MM.1S (cell line): ENCODE measurements around the gene LKAAEAR1.

Experiments
- EZH2phosphoT487 ChIP-seq: fragments of 300-600 bp; sonication (generic); IDR thresholded peaks from 2 replicates; pipeline ENCODE4 v1.6.1; 2018; ENCODE audit warnings: antibody characterized with exemption, low read length
- TF ChIP-seq, protein P1 (sequence below): fragments of 300-600 bp; sonication (generic); IDR thresholded peaks from 2 replicates; pipeline ENCODE4 v1.5.1; 2016; ENCODE audit warnings: antibody characterized with exemption, low read length, mixed read lengths

GRCh38 chr20:64080813-64081623, 3.2 kb downstream of the LKAAEAR1 start:
- TF ChIP-seq, protein P1, sequence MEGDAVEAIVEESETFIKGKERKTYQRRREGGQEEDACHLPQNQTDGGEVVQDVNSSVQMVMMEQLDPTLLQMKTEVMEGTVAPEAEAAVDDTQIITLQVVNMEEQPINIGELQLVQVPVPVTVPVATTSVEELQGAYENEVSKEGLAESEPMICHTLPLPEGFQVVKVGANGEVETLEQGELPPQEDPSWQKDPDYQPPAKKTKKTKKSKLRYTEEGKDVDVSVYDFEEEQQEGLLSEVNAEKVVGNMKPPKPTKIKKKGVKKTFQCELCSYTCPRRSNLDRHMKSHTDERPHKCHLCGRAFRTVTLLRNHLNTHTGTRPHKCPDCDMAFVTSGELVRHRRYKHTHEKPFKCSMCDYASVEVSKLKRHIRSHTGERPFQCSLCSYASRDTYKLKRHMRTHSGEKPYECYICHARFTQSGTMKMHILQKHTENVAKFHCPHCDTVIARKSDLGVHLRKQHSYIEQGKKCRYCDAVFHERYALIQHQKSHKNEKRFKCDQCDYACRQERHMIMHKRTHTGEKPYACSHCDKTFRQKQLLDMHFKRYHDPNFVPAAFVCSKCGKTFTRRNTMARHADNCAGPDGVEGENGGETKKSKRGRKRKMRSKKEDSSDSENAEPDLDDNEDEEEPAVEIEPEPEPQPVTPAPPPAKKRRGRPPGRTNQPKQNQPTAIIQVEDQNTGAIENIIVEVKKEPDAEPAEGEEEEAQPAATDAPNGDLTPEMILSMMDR: no peak
- TF ChIP-seq EZH2phosphoT487: no peak
